Measurements from ENCODE around the gene COL23A1.

- TF ChIP-seq CTCF (IDR thresholded peaks at IDR 0.05) (no peak), CBX2 (IDR thresholded peaks at IDR 0.05; ENCODE audit: borderline replicate concordance, low read depth) (no peak), EP300 (IDR thresholded peaks at IDR 0.05) (no peak), JUNB (IDR thresholded peaks at IDR 0.05) (no peak), POLR2A (IDR thresholded peaks at IDR 0.05; ENCODE audit: low read length) (no peak)
Observed at GRCh38 chr5:178486239-178486641, 104.0 kb downstream of the COL23A1 start.

Data from A549 (cell line).